Endothelial cell of umbilical vein (primary cell): ENCODE data around the gene SERINC2.

Experiments
- EZH2 ChIP-seq: IDR thresholded peaks from 2 replicates; pipeline ENCODE4 v1.6.1; 2012; ENCODE audit warnings: borderline replicate concordance, low read depth, mild to moderate bottlenecking, moderate library complexity, low read length, inconsistent platforms; ENCODE audit not compliant: severe bottlenecking
- JUN ChIP-seq: IDR thresholded peaks from 2 replicates; pipeline ENCODE4 v1.6.1; 2011; ENCODE audit warnings: borderline replicate concordance, low read depth; ENCODE audit not compliant: insufficient read length, insufficient read depth
- MYC ChIP-seq: IDR thresholded peaks from one replicate; pipeline ENCODE4 v1.6.1; 2011; ENCODE audit warnings: mild to moderate bottlenecking, low read depth, low read length
- POLR2A ChIP-seq: IDR thresholded peaks from 2 replicates; pipeline ENCODE4 v1.6.1; 2012; ENCODE audit warnings: low read depth, mild to moderate bottlenecking, control low read depth, low read length
- POLR2AphosphoS5 ChIP-seq: IDR thresholded peaks from 2 replicates; pipeline ENCODE4 v1.6.1; 2012; ENCODE audit warnings: low read depth, mild to moderate bottlenecking, control low read depth, low read length, moderate library complexity; ENCODE audit not compliant: insufficient read depth
- TF ChIP-seq, protein P1 (sequence below), 2 donors: IDR thresholded peaks; 1 replicate in 1 of 2; 2 replicates in 1 of 2; pipeline ENCODE4 v1.5.1; 2011; ENCODE audit warnings: low read length in 2 of 2, mild to moderate bottlenecking in 2 of 2, moderate library complexity in 2 of 2, control low read depth in 1 of 2, inconsistent platforms in 1 of 2, low read depth in 1 of 2; ENCODE audit not compliant: insufficient read depth in 1 of 2; ENCODE audit errors: extremely low read depth in 1 of 2
- TF ChIP-seq, protein P2 (sequence below): IDR thresholded peaks from 2 replicates; pipeline ENCODE4 v1.6.1; 2011; ENCODE audit not compliant: insufficient read depth, insufficient read length

DNA sequence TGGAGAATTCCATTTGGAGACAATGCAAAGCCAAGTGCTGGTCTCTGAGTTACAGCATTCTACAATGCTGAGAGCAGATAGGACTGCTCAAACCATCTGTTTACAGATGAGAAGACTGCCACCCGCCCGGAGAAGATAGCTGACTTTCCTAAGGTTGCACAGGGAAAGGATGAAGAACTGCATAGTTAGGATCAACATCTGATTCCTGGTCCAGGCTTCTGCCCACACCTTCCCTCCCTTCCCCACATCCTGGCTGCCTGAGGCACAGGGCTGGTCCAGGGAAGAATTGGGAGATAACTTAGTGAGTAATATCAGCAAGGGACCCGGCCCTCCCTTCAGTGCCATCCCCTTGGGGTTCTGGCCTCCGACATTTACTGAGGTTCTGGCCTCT, 2.0 kb downstream of the SERINC2 start:
- TF ChIP-seq EZH2 (no peak), MYC (no peak), POLR2AphosphoS5 (no peak), POLR2A (no peak), JUN (no peak)
- TF ChIP-seq, protein P1, sequence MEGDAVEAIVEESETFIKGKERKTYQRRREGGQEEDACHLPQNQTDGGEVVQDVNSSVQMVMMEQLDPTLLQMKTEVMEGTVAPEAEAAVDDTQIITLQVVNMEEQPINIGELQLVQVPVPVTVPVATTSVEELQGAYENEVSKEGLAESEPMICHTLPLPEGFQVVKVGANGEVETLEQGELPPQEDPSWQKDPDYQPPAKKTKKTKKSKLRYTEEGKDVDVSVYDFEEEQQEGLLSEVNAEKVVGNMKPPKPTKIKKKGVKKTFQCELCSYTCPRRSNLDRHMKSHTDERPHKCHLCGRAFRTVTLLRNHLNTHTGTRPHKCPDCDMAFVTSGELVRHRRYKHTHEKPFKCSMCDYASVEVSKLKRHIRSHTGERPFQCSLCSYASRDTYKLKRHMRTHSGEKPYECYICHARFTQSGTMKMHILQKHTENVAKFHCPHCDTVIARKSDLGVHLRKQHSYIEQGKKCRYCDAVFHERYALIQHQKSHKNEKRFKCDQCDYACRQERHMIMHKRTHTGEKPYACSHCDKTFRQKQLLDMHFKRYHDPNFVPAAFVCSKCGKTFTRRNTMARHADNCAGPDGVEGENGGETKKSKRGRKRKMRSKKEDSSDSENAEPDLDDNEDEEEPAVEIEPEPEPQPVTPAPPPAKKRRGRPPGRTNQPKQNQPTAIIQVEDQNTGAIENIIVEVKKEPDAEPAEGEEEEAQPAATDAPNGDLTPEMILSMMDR (IDR thresholded peaks at IDR 0.05; ENCODE audit: extremely low read depth in 1 of 2, insufficient read depth in 1 of 2, low read depth in 1 of 2, low read length in 2 of 2) = no peak
- TF ChIP-seq, protein P2, sequence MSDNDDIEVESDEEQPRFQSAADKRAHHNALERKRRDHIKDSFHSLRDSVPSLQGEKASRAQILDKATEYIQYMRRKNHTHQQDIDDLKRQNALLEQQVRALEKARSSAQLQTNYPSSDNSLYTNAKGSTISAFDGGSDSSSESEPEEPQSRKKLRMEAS = no peak
